Measurements from ENCODE around the gene NDUFC1. TPM values are rescaled to one million over a fixed set of nuclear protein-coding genes. Genes with fewer than 3 reads are reported as not detected.

Gene NDUFC1
- total and polyA plus RNA-seq, 2 experiments from 2014 or later: 77.7 to 198 TPM

- no peak for DNase-seq (ENCODE audit: low spot score)
- no peak overlapping the region for H2AFZ ChIP-seq
- H3K27me3 ChIP-seq: no peaks in the 10 kb centered on the region
- H4K20me1 ChIP-seq (ENCODE audit: insufficient read depth, poor library complexity, severe bottlenecking): peaks cover 47% of the 10 kb centered on the region
- 94% methylated on average over 3 of the region's 3 CpGs for WGBS (ENCODE audit: low lambda C conversion rate, missing lambda C conversion rate)
- no peak overlapping the region for H3K4me3 ChIP-seq
- H3K36me3 ChIP-seq (replicated peaks; ENCODE audit: insufficient read depth, low read depth): no peaks in the 10 kb centered on the region
- peaks cover 98% of the 10 kb centered on the region for H3K79me2 ChIP-seq
- no peaks in the 10 kb centered on the region for H3K4me1 ChIP-seq (ENCODE audit: insufficient read depth)
- H3K9me2 ChIP-seq (replicated peaks; ENCODE audit: insufficient read depth): no peaks in the 10 kb centered on the region
- no peak overlapping the region for H3K4me2 ChIP-seq
- no peaks in the 10 kb centered on the region for H3K9me3 ChIP-seq (ENCODE audit: low read depth)
- TF ChIP-seq EZH2phosphoT487 (IDR thresholded peaks at IDR 0.05; ENCODE audit: low read depth, severe bottlenecking, unreplicated experiment): no peak
- TF ChIP-seq EZH2 (IDR thresholded peaks at IDR 0.05; ENCODE audit: borderline replicate concordance): no peak
- no peak for TF ChIP-seq CTCF (IDR thresholded peaks at IDR 0.05; ENCODE audit: poor library complexity)
- H3K27ac ChIP-seq: no peak overlapping the region
Observed at GRCh38 chr4:139312552-139313332, 10.5 kb upstream of the NDUFC1 start.

GRCh38 chr4:139311909-139312308, 9.6 kb upstream of the NDUFC1 start:
- Histone ChIP-seq H3K4me1 (ENCODE audit: insufficient read depth) (no peaks in the 10 kb centered on the region), H3K79me2 (peaks cover 98% of the 10 kb centered on the region), H3K27me3 (no peaks in the 10 kb centered on the region), H3K4me3 (no peak overlapping the region), H3K9me3 (ENCODE audit: low read depth) (no peaks in the 10 kb centered on the region), H3K4me2 (no peak overlapping the region), H4K20me1 (ENCODE audit: insufficient read depth, poor library complexity, severe bottlenecking) (peaks cover 51% of the 10 kb centered on the region), H3K9me2 (replicated peaks; ENCODE audit: insufficient read depth) (no peaks in the 10 kb centered on the region), H2AFZ (no peak overlapping the region), H3K27ac (peak overlapping the region; percentile 3), H3K36me3 (replicated peaks; ENCODE audit: insufficient read depth, low read depth) (no peaks in the 10 kb centered on the region)
- DNase-seq (ENCODE audit: low spot score): no peak
- WGBS (ENCODE audit: low lambda C conversion rate, missing lambda C conversion rate): 95% methylated on average over 3 of the region's 3 CpGs
- TF ChIP-seq CTCF (IDR thresholded peaks at IDR 0.05; ENCODE audit: poor library complexity) (no peak), EZH2 (IDR thresholded peaks at IDR 0.05; ENCODE audit: borderline replicate concordance) (no peak), EZH2phosphoT487 (IDR thresholded peaks at IDR 0.05; ENCODE audit: low read depth, severe bottlenecking, unreplicated experiment) (no peak)

- TF ChIP-seq EZH2 (IDR thresholded peaks at IDR 0.05; ENCODE audit: borderline replicate concordance) (no peak), CTCF (IDR thresholded peaks at IDR 0.05; ENCODE audit: poor library complexity) (no peak), EZH2phosphoT487 (IDR thresholded peaks at IDR 0.05; ENCODE audit: low read depth, severe bottlenecking, unreplicated experiment) (no peak)
- Histone ChIP-seq H4K20me1 (ENCODE audit: insufficient read depth, poor library complexity, severe bottlenecking) (peaks cover 25% of the 10 kb centered on the region), H3K4me2 (no peak overlapping the region), H3K4me1 (ENCODE audit: insufficient read depth) (peaks cover 11% of the 10 kb centered on the region), H3K9me2 (replicated peaks; ENCODE audit: insufficient read depth) (no peaks in the 10 kb centered on the region), H3K27ac (no peak overlapping the region), H3K79me2 (peaks cover 83% of the 10 kb centered on the region), H2AFZ (no peak overlapping the region), H3K4me3 (no peak overlapping the region), H3K27me3 (no peaks in the 10 kb centered on the region), H3K36me3 (replicated peaks; ENCODE audit: insufficient read depth, low read depth) (no peaks in the 10 kb centered on the region), H3K9me3 (ENCODE audit: low read depth) (no peaks in the 10 kb centered on the region)
- DNase-seq (ENCODE audit: low spot score): no peak
- WGBS (ENCODE audit: low lambda C conversion rate, missing lambda C conversion rate): 100% methylated on average over 2 of the region's 2 CpGs
Observed at GRCh38 chr4:139304920-139305319, 2.6 kb upstream of the NDUFC1 start.

All from hepatocyte (in vitro differentiated cells).